Fibroblast of villous mesenchyme (primary cell): ENCODE results near the gene ZFYVE26. TPM values are rescaled to one million over a fixed set of nuclear protein-coding genes. Genes with fewer than 3 reads are reported as not detected.

Experiments used
- DNase-seq: peaks from one replicate; pipeline ENCODE4 v3.0.0-alpha.2; 2010; ENCODE audit warnings: low read depth
- H3K4me3 ChIP-seq: 2 replicates; pipeline ENCODE4 v1.5.1; 2011; ENCODE audit warnings: low read depth, mild to moderate bottlenecking, low read length
- CTCF ChIP-seq: IDR thresholded peaks from 2 replicates; pipeline ENCODE4 v1.5.1; 2012; ENCODE audit warnings: low read depth, mild to moderate bottlenecking, low read length; ENCODE audit not compliant: insufficient read depth
- total RNA-seq: library from RNA; depleted of rRNA; stranded (reverse); fragments of >200 nt; gene quantifications from 2 replicates; pipeline ENCODE4 v1.2.3, GENCODE V29; 2012

Gene ZFYVE26
- total RNA-seq: 26.4 and 27.6 TPM in 2 replicates

GRCh38 chr14:67816326-67817002 lies at the start of gene ZFYVE26:
ZFYVE26 (minus strand) TSS chr14:67816590; CDS start chr14:67815963, 627 bp downstream.
- peak; percentile 96 for DNase-seq
- TF ChIP-seq CTCF: no peak
- peak within 1 kb of the TSS; percentile 89 for H3K4me3 ChIP-seq

- DNase-seq: no peak
- TF ChIP-seq CTCF: no peak
Measured at GRCh38 chr14:67863223-67863622, 46.8 kb upstream of the ZFYVE26 start.

GRCh38 chr14:67859169-67859749 lies 42.9 kb upstream of the ZFYVE26 start:
- DNase-seq: no peak
- no peak for TF ChIP-seq CTCF
- H3K4me3 ChIP-seq: no peak overlapping the region

More at GRCh38 chr14:67863223-67863622, 46.8 kb upstream of the ZFYVE26 start:
- H3K4me3 ChIP-seq: no peak overlapping the region

GRCh38 chr14:67857778-67858350 lies 41.5 kb upstream of the ZFYVE26 start:
- TF ChIP-seq CTCF: no peak
- no peak overlapping the region for H3K4me3 ChIP-seq
- DNase-seq: no peak

- peak; percentile 7 for DNase-seq
- TF ChIP-seq CTCF: no peak
- no peak overlapping the region for H3K4me3 ChIP-seq
Measured at GRCh38 chr14:67856827-67857226, 40.4 kb upstream of the ZFYVE26 start.

GRCh38 chr14:67853715-67854114 lies 37.3 kb upstream of the ZFYVE26 start:
- DNase-seq: no peak
- H3K4me3 ChIP-seq: no peak overlapping the region
- TF ChIP-seq CTCF: no peak
